ENCODE data around the gene NEK6.

Gene NEK6

DNA sequence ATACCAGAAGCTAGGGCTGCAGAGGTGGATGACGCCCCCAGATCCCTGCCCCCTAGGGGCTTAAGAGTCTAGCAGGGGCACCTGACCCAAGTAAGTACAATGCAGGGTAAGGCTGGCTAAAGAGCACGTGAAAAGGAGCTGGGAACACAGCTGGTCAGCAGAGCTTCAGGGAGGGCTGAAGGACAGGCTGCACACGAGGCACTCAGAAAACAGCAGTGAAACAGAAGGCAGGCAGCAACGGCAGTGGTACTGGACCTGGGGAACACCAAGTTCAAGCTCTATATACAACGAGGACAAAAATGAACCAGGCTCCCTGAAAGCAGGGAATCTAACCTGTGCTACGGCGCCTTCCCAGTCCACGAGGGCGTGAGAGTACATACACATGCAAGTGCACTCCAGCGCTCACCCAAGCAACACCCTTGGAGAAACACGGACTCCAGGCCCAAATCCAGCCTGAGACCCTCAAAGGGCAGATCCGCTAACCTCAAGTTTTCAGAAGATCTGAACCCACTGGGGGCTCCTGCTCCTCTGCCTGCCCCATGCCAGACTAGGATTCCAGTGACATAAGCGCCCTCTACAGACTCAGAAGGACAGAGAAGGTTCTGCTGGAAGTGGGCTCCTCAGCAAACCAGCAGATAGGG is 100.1 kb downstream of the NEK6 start:
- no peak for DNase-seq

GRCh38 chr9:124358631-124359030 is 100.9 kb downstream of the NEK6 start:
- DNase-seq: no peak

DNA sequence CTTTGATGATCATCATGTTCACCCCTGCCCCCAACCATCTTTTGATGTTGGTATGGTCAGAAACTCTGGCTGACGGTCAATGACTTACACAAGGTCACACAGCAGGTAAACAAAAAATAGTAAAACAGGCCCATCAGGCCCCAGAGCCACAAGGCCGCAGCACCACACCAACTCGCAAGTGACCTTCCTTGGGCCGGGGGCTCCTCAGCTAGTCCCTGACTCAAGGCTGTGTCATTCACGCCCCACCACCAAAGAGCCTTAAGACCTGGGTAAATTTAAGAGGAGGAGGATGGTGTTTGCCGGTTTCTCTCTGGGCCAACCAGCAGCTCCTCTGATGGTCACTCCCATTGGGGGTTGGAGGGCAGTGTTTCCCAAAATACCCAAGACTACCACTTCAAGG is 101.7 kb downstream of the NEK6 start:
- DNase-seq: no peak

GRCh38 chr9:124359855-124360678 is 102.3 kb downstream of the NEK6 start:
- DNase-seq: no peak

GRCh38 chr9:124361128-124361527 is 103.4 kb downstream of the NEK6 start:
- DNase-seq: no peak

- DNase-seq: no peak
Observed at GRCh38 chr9:124363326-124364096, 105.8 kb downstream of the NEK6 start.

DNA sequence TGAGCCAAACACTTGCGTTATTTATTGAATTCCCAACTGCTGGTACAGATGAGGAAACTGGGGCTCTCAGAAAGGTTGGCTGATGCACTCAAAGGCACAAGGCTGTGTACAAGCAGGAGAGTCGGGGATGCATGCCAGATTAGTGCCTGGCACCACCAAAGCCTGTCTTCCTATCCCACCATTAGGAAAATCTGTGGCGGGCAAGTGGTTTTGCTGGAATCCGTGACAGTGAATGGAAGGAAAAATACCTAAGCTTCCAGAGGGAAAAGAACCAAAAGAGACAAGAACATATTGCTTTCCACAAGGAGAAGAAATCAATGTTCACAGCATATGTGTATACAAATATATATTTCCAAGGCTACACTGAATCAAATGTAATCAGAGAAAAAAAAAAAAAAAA is 106.4 kb downstream of the NEK6 start:
- no peak for DNase-seq

GRCh38 chr9:124365036-124365435 is 107.3 kb downstream of the NEK6 start:
- no peak for DNase-seq

GRCh38 chr9:124366476-124367220 is 108.9 kb downstream of the NEK6 start:
- DNase-seq: no peak

DNA sequence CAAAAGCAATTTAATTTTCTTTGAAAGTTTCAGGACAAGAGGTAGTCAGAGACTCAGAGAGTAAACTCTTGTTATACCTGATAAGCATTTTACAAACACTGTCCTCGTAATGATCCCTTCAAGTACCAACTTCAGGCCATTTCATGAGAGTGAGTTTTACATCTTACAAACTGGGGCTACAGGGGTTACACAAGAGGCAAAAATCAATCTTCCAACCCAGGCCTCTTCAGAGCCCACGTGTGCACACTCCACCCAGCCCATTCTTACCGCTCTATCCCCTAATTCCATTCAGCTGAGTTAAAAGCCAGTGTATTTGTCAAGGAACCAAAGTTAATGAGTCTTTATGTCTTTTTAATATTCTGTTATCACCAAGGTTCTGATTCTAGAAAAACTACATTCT is 110.9 kb downstream of the NEK6 start:
- DNase-seq: no peak

- DNase-seq: no peak
Observed at GRCh38 chr9:124369231-124369797, 111.6 kb downstream of the NEK6 start.

- DNase-seq: no peak
Observed at GRCh38 chr9:124370896-124371582, 113.3 kb downstream of the NEK6 start.

DNA sequence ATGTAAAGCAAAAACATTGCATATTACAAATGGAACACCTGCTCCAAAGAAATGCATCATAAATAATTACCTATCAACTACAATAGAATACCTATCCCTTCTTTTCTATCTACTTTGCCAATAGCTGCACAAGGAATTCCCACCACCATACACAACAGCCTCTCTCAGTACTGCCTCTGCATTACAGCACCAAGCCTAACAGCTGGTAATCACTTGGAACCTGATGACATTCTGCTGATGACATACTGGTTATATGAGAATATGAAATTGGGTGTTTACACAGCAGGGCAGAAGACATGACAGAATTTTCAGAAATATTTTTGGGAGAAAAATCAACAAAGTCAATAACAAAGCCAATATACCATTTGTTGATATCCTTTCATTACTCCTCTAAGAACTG is 114.3 kb downstream of the NEK6 start:
- no peak for DNase-seq

DNA sequence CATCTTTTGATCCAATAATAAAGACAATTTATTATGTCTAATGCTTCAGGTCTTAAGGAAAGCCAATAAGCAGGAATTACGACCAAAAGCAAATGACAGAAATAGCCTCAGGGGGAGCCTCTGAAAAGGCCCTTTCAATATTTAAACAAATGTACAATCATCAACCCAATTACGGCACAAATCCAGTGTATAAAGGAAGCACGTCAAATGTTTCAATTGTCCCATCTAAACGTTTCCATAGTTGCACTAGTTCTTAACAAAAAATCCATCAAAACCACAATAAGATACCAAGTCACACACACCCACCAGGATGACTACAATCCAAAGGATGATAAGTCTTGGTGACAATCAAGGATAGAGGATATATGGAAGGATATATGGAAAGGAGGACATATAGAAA is 115.6 kb downstream of the NEK6 start:
- no peak for DNase-seq

DNA sequence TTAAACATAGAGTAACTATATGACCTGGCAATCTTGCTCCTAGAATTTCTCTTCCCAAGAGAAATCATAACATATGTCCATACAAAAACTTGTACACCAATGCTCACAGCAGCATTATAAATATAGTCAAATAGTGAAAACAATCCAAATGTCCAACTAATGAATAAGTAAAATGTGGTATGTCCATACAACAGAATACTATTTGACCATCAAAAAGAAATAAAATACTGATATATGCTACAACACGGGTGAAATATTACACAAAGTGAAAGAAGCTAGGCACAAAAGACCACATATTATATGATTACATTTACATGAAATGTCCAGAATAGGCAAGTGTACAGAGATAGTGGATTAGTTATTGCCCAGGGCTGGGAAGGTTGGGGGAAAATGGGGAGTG is 116.1 kb downstream of the NEK6 start:
- no peak for DNase-seq

- no peak for DNase-seq
Observed at GRCh38 chr9:124375726-124376125, 118.0 kb downstream of the NEK6 start.

GRCh38 chr9:124376329-124376728 is 118.6 kb downstream of the NEK6 start:
- no peak for DNase-seq

DNA sequence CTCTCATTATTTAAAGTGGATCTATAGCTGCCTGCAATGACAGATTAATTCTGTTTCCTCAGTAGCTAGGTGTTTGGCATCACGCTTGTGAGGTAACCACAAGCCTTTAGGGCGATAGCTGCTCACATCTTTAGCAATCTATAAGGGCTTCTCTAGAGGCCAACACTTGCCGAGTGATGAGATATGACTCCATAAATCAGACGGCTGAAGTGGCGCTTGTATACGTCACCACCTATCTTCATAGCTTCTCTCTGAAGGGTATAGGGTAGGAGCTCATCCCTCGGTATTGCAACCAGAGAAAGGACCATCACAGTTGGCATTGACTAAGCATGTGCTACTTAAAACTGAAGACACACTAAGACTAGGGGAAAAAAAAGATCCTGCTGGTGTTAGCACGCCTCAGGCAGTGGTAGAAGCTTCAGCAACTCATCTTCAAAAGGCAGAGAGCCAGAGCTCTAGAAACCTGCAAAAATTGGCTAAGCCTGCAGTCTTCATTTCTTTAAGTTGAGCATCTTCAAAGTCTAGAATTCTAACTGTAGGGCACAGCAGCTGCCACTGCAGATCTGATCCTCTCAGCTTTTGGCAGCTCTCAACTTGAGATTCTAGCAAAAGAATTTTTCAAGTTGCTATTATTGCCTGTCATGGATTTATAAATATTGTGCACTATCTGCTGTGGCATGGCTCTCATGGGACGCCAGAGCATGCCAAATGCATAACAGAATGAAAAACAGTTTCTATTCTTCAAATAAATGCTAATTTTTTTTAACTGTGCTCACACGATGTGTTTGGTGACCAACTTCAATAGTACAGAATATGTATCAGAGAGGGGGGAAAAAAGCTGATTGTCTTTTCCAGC is 120.0 kb downstream of the NEK6 start:
- no peak for DNase-seq

DNA sequence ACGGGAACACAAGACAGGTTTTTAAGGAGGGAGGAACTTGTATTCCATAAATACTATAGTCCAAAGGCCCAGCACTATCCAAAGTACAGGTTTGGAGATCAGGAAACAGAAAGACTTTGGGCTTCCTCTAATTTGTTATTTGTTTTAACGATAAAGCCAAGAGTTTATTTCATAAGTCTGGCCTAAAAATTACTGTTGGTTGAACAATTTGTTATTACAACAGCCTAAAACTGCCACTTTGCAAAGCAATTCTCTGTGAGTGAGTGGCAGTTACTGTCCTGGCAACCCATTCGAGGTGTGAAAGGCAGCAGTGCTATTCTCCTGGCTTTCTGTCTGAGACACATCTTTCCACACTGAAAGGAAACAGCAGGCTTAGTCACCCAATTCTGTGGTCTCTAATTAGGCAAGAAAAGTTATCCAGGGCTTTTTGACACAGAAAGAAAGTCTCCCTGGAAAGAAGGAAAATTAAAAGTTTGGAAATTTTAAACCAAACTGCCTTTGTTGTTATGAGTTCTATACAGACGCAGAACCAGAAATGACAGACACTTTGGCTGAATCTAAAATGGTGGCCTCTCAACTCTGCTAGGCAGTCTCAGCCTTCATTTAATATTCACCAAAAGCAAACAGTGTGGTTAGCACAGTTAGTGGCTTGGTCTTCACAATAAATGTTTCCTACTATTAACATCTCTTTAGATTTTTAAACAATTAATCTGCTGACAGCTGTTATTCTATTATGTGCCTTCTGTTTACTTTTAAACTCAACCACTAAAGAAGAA is 123.6 kb downstream of the NEK6 start:
- DNase-seq: no peak

GRCh38 chr9:124384210-124384609 is 126.5 kb downstream of the NEK6 start:
- no peak for DNase-seq

All from DMS79 treated with DMSO at 0.1 percent for 48 hours (cell line).